Natural killer cell treated with Interleukin-12 subunit alpha and Interleukin-12 subunit beta and Interleukin-15 and Interleukin-18, amount 100 ng/mL, for 72 hours (primary cell): ENCODE data around the gene CDCA7L. TPM values are rescaled to one million over a fixed set of nuclear protein-coding genes. Genes with fewer than 3 reads are reported as not detected.
"Not testable (repeated sequence)": the region's sequence is repeated elsewhere in the genome, so short reads cannot be mapped to it uniquely, and the experiment has no call there.

Source experiments
- ATAC-seq, 2 donors: fragments of 150-1000 bp; cut with Tn5 transposase in 1 of 2; sonication (Bioruptor Pico), chemical (Tn5 transposase) in 1 of 2; 2 replicates each; pipeline ENCODE4 v1.10.0; 2021
- DNase-seq: peaks from one replicate; pipeline ENCODE4 v3.0.0; 2022; ENCODE audit warnings: low spot score
- H3K27ac Mint-ChIP-seq, 2 donors: 1 replicate in 1 of 2; 2 replicates in 1 of 2; pipeline ENCODE4 v1.8.0; 2022; ENCODE audit warnings: mixed read lengths in 2 of 2, mild to moderate bottlenecking in 1 of 2, moderate library complexity in 1 of 2
- H3K27me3 Mint-ChIP-seq, 2 donors: 1 replicate in 1 of 2; 2 replicates in 1 of 2; pipeline ENCODE4 v1.8.0; 2022; ENCODE audit warnings: mixed read lengths in 2 of 2
- H3K36me3 Mint-ChIP-seq: one replicate; pipeline ENCODE4 v1.8.0; 2022; ENCODE audit warnings: mixed read lengths
- H3K4me1 Mint-ChIP-seq, 2 donors: 1 replicate in 1 of 2; 2 replicates in 1 of 2; pipeline ENCODE4 v1.8.0; 2022; ENCODE audit warnings: low read depth in 2 of 2, mixed read lengths in 2 of 2, mild to moderate bottlenecking in 1 of 2
- H3K4me3 Mint-ChIP-seq: one replicate; pipeline ENCODE4 v1.8.0; 2022; ENCODE audit warnings: mixed read lengths
- H3K9me3 Mint-ChIP-seq: 2 replicates; pipeline ENCODE4 v1.8.0; 2022; ENCODE audit warnings: mixed read lengths
- total RNA-seq, 2 donors: library from RNA; stranded (reverse); gene quantifications; one replicate each; pipeline ENCODE4 v1.2.3, GENCODE V29; 2022

The CDCA7L gene
- total RNA-seq, 2 donors from 2014 or later, result 14.4 to 65.6 TPM

DNA sequence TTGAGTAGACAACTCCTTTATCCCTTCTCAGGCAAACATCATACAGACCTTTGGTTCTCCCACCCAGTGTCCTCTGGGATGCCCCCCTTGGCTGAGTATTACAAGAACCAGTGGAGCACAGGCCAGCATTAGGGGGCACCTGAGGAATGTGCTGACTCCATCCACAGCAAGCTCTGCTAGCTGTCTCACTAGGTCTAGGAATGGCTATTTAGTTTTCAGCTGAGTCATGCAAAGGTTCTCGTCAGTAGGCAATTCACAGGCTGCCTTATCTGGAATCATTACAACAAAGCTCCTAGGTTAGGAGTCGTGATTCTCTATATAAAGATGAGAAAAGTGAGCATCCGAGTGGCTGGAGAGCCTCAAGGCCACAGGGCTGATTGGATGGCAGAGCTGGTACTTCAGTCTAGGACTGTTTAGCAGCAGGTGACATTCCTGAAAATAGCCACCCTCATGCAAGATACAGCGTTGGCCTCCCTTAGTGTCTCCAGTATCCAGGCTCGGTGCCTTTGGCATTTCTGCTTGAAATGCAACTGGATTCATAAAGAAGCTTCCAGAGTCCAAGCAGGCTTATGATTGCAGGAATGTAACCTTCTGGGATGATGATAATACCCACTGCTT, 75.8 kb downstream of the CDCA7L start:
- no peak overlapping the region for H3K4me3 Mint-ChIP-seq
- no peak overlapping the region for H3K27ac Mint-ChIP-seq
- peaks cover 0 to 9% of the 10 kb centered on the region in 2 donors for H3K27me3 Mint-ChIP-seq
- no peaks in the 10 kb centered on the region for H3K36me3 Mint-ChIP-seq
- ATAC-seq, result peak in 1 of 2 donors; percentile 15
- no peaks in the 10 kb centered on the region for H3K4me1 Mint-ChIP-seq
- DNase-seq, result no peak
- H3K9me3 Mint-ChIP-seq, result no peaks in the 10 kb centered on the region

DNA sequence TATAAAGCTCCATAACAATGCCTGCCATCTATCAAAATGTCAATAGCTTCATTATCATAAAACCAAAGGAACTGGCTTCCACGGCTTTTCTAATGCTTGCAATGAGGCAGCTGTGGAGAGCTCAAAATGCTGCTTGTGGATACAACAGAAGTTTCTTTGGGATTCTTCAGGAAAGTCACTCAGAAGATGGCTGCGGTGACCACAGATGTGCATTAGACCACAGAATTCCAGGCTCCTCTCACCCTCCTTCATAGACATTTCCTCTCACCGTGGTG, 77.2 kb downstream of the CDCA7L start:
- Mint-ChIP-seq H3K9me3 (no peaks in the 10 kb centered on the region), H3K27ac (no peak overlapping the region), H3K4me1 (no peaks in the 10 kb centered on the region), H3K4me3 (no peak overlapping the region), H3K27me3 (peaks cover 0 to 9% of the 10 kb centered on the region in 2 donors), H3K36me3 (no peaks in the 10 kb centered on the region)
- DNase-seq (no peak), ATAC-seq (no peak)

DNA sequence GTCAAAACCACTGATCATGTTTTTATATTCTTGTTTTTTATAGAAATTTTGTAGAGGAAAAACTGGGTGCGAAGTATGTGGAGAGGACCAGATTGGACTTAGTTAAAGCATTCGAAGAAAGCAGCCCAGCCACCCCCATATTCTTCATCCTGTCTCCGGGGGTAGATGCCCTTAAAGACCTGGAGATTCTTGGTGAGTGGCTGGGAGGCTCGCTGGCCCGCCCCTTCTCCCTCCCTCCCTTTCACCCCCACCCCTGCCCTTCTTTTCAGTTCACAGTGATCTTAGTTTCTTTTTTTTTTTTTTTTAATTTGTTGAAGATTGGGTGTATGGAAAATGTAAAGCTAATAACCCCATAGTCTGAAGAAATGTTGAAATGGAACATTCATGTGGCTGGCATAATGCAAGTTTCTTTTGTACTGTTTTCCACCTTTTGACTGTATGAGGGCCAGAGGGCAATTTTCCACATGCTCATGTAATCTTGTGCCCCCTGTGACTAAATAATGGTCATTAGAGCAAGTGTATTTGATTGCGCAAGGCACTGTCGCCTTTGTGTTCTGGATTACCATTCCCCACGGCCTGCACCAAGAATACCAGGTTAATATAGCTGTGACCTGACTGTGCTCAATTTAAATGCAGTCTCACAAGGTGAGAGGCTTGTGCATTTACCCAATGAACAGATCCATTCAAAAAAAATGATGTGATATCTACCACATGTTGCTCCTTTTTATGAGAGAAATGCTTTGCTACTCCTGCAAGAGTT, 77.7 kb downstream of the CDCA7L start:
- no peak overlapping the region for H3K4me3 Mint-ChIP-seq
- H3K4me1 Mint-ChIP-seq, result no peaks in the 10 kb centered on the region
- no peaks in the 10 kb centered on the region for H3K36me3 Mint-ChIP-seq
- H3K9me3 Mint-ChIP-seq, result no peaks in the 10 kb centered on the region
- peaks cover 0 to 9% of the 10 kb centered on the region in 2 donors for H3K27me3 Mint-ChIP-seq
- ATAC-seq, result no peak
- DNase-seq, result no peak
- no peak overlapping the region for H3K27ac Mint-ChIP-seq

DNA sequence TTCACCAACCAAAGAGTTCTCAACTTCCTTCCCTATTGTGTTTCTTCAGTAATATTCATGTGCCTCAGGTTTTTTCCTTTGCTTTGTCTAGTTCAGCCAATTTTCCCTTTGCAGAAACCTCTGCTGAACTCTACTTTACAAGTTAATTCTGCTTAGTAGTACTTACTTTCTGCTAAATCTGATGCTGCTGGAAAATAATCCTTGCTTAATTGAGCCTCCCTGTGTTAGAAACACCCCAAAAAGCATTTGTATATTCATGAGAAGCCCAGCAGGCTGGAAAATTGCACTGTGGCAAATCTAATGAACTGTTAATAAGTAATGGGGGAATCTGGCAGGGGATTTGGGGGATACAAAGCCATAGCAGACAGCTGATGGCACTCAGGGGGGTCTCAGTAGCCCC, 78.5 kb downstream of the CDCA7L start:
- DNase-seq (no peak), ATAC-seq (no peak)
- Mint-ChIP-seq H3K27me3 (peaks cover 0 to 9% of the 10 kb centered on the region in 2 donors), H3K4me1 (no peaks in the 10 kb centered on the region), H3K27ac (no peak overlapping the region), H3K4me3 (no peak overlapping the region), H3K36me3 (no peaks in the 10 kb centered on the region), H3K9me3 (no peaks in the 10 kb centered on the region)

DNA sequence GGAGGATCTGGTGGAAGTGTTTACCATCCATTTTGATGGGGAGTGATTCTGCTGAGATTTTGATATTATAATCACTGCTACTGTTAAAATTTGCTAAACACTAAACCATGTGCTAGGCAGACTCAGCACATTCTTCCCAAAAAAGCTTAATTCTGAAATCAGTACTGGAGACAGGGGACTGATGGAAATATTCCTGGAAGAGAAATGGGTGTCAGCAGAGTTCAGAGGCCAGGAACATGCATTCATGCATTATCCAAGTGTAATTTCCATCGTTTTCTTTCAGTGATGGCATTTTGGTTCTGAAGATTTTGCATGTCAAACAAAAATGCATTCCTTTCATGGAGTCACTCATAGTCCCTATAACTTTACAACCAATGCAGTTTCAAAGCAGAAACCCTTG, 79.0 kb downstream of the CDCA7L start:
- no peaks in the 10 kb centered on the region for H3K36me3 Mint-ChIP-seq
- H3K9me3 Mint-ChIP-seq, result no peaks in the 10 kb centered on the region
- H3K4me3 Mint-ChIP-seq, result no peak overlapping the region
- DNase-seq (no peak), ATAC-seq (no peak)
- H3K4me1 Mint-ChIP-seq, result no peaks in the 10 kb centered on the region
- H3K27ac Mint-ChIP-seq, result no peak overlapping the region
- peaks cover 0 to 9% of the 10 kb centered on the region in 2 donors for H3K27me3 Mint-ChIP-seq

DNA sequence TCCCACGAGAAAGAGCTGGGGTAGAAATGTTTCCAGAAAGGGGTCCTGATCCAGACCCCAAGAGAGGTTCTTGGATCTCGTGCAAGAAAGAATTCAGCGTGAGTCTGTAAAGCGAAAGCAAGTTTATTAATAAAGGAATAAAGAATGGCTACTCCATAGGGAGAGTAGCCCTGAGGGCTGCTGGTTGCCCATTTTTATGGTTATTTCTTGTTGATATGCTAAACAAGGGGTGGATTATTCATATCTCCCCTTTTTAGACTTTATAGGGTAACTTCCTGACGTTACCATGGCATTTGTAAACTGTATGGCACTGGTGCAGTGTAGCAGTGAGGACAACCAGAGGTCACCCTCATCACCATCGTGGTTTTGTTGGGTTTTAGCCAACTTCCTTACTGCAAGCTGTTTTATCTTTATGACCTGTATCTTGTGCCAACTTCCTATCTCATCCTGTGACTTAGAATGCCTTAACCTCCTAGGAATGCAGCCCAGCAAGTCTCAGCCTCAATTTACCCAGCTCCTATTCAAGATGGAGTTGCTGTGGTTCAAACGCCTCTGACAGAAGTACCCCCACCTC, 80.0 kb downstream of the CDCA7L start:
- not testable (repeated sequence) for H3K4me1 Mint-ChIP-seq, H3K9me3 Mint-ChIP-seq, H3K36me3 Mint-ChIP-seq, ATAC-seq, H3K4me3 Mint-ChIP-seq, H3K27ac Mint-ChIP-seq, H3K27me3 Mint-ChIP-seq, DNase-seq

DNA sequence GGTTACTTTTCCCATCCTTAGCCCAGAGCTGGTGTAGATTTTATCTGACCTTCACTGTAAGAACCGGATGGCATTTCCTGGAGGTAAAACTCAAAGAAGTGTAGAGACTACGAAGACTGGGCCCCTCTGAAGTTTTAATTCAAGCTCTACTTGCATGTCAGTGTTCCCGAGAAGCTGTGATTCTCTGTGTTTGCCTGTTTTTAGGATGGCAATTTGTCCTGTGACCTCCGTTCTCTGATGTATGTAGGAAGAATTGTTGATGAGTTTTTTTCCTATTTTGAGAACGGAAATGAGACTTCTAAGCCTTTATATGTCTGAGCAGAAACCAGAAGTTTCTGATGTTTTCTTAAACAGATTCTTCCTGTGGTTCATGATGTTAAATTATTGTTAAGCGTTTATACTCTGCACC, 94.1 kb downstream of the CDCA7L start:
- DNase-seq, result no peak
- Mint-ChIP-seq H3K27ac (no peak overlapping the region), H3K27me3 (peaks cover 15 to 30% of the 10 kb centered on the region in 2 donors), H3K36me3 (no peaks in the 10 kb centered on the region), H3K9me3 (no peaks in the 10 kb centered on the region), H3K4me3 (no peak overlapping the region), H3K4me1 (no peaks in the 10 kb centered on the region)
- ATAC-seq, result no peak
